Measurements from ENCODE around the gene PAEP. TPM values are rescaled to one million over a fixed set of nuclear protein-coding genes. Genes with fewer than 3 reads are reported as not detected.
"Not testable (repeated sequence)": the region's sequence is repeated elsewhere in the genome, so short reads cannot be mapped to it uniquely, and the experiment has no call there.

The PAEP gene
- total RNA-seq, 1 donor from 2014 or later, result not detected

DNA sequence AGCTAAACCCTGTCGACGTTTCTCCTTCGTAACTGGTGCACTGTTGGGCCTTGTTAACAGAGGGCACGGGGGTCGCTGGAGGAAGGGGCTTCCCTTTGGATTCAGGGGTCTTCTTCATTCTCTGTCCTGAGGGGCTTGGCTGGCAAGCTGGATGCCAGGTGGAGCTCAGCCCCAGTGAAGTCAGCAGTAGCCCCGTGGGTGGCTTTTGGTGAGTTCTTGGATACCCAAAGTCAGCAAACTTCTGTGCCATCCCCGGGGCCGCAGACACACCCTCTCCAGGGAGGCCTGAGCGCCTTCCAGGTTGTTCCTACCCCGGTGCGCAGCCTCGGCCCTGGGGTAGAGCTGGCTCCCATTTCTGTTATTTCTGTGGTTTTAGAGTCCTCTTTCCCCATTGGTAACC, 27.9 kb upstream of the PAEP start:
- TF ChIP-seq CTCF (IDR thresholded peaks at IDR 0.05), result no peak
- Mint-ChIP-seq H3K27ac (ENCODE audit: unreplicated experiment) (peak overlapping the region; percentile 73), H3K27me3 (ENCODE audit: low read depth) (peaks cover 10% of the 10 kb centered on the region), H3K4me1 (ENCODE audit: low read depth) (peaks cover 35% of the 10 kb centered on the region), H3K4me3 (ENCODE audit: unreplicated experiment) (no peak overlapping the region), H3K9me3 (ENCODE audit: low read depth) (peaks cover 7% of the 10 kb centered on the region), H3K36me3 (ENCODE audit: low read depth) (no peaks in the 10 kb centered on the region)
- DNase-seq (ENCODE audit: low spot score), result no peak

GRCh38 chr9:135534192-135534711, 27.3 kb upstream of the PAEP start:
- H3K4me3 Mint-ChIP-seq (ENCODE audit: unreplicated experiment), result peak overlapping the region; percentile 25
- peaks cover 35% of the 10 kb centered on the region for H3K4me1 Mint-ChIP-seq (ENCODE audit: low read depth)
- H3K9me3 Mint-ChIP-seq (ENCODE audit: low read depth), result not testable (repeated sequence)

GRCh38 chr9:135534826-135535225, 26.7 kb upstream of the PAEP start:
- Mint-ChIP-seq H3K27ac (ENCODE audit: unreplicated experiment) (peak overlapping the region; percentile 73), H3K27me3 (ENCODE audit: low read depth) (peaks cover 20% of the 10 kb centered on the region), H3K4me3 (ENCODE audit: unreplicated experiment) (peak overlapping the region; percentile 25), H3K4me1 (ENCODE audit: low read depth) (peaks cover 35% of the 10 kb centered on the region)
- not testable (repeated sequence) for H3K36me3 Mint-ChIP-seq (ENCODE audit: low read depth); H3K9me3 Mint-ChIP-seq (ENCODE audit: low read depth); DNase-seq (ENCODE audit: low spot score)

More at GRCh38 chr9:135534192-135534711, 27.3 kb upstream of the PAEP start:
- Mint-ChIP-seq H3K27ac (ENCODE audit: unreplicated experiment) (peak overlapping the region; percentile 73), H3K27me3 (ENCODE audit: low read depth) (peaks cover 16% of the 10 kb centered on the region)
- not testable (repeated sequence) for H3K36me3 Mint-ChIP-seq (ENCODE audit: low read depth); DNase-seq (ENCODE audit: low spot score)

GRCh38 chr9:135535631-135536030, 25.9 kb upstream of the PAEP start:
- peak overlapping the region; percentile 86 for H3K27ac Mint-ChIP-seq (ENCODE audit: unreplicated experiment)
- peak overlapping the region; percentile 41 for H3K4me3 Mint-ChIP-seq (ENCODE audit: unreplicated experiment)
- H3K27me3 Mint-ChIP-seq (ENCODE audit: low read depth), result peaks cover 23% of the 10 kb centered on the region
- not testable (repeated sequence) for H3K36me3 Mint-ChIP-seq (ENCODE audit: low read depth); H3K9me3 Mint-ChIP-seq (ENCODE audit: low read depth); DNase-seq (ENCODE audit: low spot score)
- H3K4me1 Mint-ChIP-seq (ENCODE audit: low read depth), result peaks cover 35% of the 10 kb centered on the region

- H3K4me1 Mint-ChIP-seq (ENCODE audit: low read depth), result peaks cover 35% of the 10 kb centered on the region
Measured at GRCh38 chr9:135536216-135536615, 25.3 kb upstream of the PAEP start.

DNA sequence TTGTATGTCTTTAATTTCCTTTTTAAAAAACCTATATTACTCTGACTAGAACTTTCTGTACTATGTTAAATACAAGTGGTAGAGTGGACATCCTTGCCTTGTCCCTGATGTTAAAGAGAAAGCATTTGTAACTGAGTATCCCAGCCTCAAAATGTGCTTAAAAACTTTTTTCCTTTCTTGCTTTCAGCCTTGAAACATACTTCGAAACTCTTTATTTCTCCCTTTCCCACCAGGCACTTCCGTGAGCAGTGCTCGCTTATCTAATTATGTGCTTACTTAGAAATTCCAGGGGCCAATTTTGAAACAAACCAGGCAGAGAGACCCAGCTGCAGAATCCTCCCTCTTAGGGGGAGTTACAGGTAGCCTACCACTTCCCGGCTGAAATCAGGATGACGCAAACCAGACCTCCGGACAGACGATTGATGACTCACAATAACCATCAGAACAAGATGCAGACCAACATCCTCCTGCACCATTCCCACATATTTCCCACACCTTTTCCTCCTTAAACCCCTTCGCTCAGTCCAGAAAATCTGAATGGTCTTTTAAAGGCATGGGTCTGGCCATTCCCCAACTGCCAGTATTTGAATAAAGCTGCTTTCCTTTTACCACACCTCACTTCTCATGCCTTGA, 18.2 kb upstream of the PAEP start:
- H3K9me3 Mint-ChIP-seq (ENCODE audit: low read depth); DNase-seq (ENCODE audit: low spot score); H3K4me1 Mint-ChIP-seq (ENCODE audit: low read depth); H3K36me3 Mint-ChIP-seq (ENCODE audit: low read depth); H3K4me3 Mint-ChIP-seq (ENCODE audit: unreplicated experiment): not testable (repeated sequence)
- Mint-ChIP-seq H3K27ac (ENCODE audit: unreplicated experiment) (peak overlapping the region; percentile 51), H3K27me3 (ENCODE audit: low read depth) (peaks cover 41% of the 10 kb centered on the region)

More at GRCh38 chr9:135536216-135536615, 25.3 kb upstream of the PAEP start:
- peak overlapping the region; percentile 25 for H3K4me3 Mint-ChIP-seq (ENCODE audit: unreplicated experiment)
- TF ChIP-seq CTCF (IDR thresholded peaks at IDR 0.05), result no peak
- peaks cover 2% of the 10 kb centered on the region for H3K36me3 Mint-ChIP-seq (ENCODE audit: low read depth)
- peaks cover 26% of the 10 kb centered on the region for H3K27me3 Mint-ChIP-seq (ENCODE audit: low read depth)
- peak overlapping the region; percentile 86 for H3K27ac Mint-ChIP-seq (ENCODE audit: unreplicated experiment)
- DNase-seq (ENCODE audit: low spot score), result no peak
- H3K9me3 Mint-ChIP-seq (ENCODE audit: low read depth), result peaks cover 3% of the 10 kb centered on the region

GRCh38 chr9:135544981-135545635, 16.4 kb upstream of the PAEP start:
- Mint-ChIP-seq H3K36me3 (ENCODE audit: low read depth) (peaks cover 5% of the 10 kb centered on the region), H3K27ac (ENCODE audit: unreplicated experiment) (no peak overlapping the region), H3K4me1 (ENCODE audit: low read depth) (peaks cover 5% of the 10 kb centered on the region), H3K9me3 (ENCODE audit: low read depth) (peaks cover 9% of the 10 kb centered on the region), H3K4me3 (ENCODE audit: unreplicated experiment) (no peak overlapping the region), H3K27me3 (ENCODE audit: low read depth) (peaks cover 25% of the 10 kb centered on the region)
- no peak for TF ChIP-seq CTCF (IDR thresholded peaks at IDR 0.05)
- DNase-seq (ENCODE audit: low spot score), result no peak

GRCh38 chr9:135545646-135546176, 15.8 kb upstream of the PAEP start, which contains the start of gene OBP2A:
TSS of gene OBP2A (plus strand) at chr9:135546126. CDS start at chr9:135546181, 55 bp downstream.
- H3K27me3 Mint-ChIP-seq (ENCODE audit: low read depth), result peaks cover 22% of the 10 kb centered on the region
- not testable (repeated sequence) for H3K9me3 Mint-ChIP-seq (ENCODE audit: low read depth); DNase-seq (ENCODE audit: low spot score); H3K4me1 Mint-ChIP-seq (ENCODE audit: low read depth); H3K27ac Mint-ChIP-seq (ENCODE audit: unreplicated experiment); H3K4me3 Mint-ChIP-seq (ENCODE audit: unreplicated experiment); H3K36me3 Mint-ChIP-seq (ENCODE audit: low read depth)

DNA sequence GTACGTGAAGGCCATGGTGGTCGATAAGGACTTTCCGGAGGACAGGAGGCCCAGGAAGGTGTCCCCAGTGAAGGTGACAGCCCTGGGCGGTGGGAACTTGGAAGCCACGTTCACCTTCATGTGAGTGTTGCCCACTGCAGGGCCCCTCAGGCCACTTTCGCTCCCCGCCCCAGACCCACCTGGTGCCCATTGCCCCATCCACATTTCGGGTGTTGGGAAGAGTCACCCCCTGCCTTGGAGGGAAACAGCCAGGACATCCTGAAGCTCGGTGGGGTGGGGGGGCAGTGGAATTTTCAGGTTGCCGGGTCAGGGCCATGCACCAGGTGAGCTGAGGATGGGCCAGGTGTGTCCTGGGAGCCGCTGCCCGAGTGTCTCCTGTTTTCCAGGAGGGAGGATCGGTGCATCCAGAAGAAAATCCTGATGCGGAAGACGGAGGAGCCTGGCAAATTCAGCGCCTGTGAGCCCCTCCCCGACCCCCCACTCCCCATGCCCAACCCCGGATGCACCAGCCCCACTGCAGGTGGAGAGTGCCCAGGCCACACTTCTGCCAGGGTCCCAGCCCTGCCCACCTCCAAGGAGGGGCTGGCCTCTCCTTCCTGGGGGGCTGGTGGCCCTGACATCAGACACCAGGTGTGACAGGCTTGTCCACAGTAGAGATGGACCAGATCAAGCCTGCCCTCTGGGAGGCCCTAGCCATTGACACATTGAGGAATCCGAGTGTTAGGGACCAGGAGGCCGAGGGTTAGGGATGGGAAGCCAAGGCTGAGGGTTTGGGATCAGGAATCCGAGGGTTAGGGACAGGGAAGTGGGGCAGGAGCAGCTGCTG, 14.6 kb upstream of the PAEP start:
- peaks cover 18% of the 10 kb centered on the region for H3K27me3 Mint-ChIP-seq (ENCODE audit: low read depth)
- not testable (repeated sequence) for H3K36me3 Mint-ChIP-seq (ENCODE audit: low read depth); H3K9me3 Mint-ChIP-seq (ENCODE audit: low read depth); H3K4me1 Mint-ChIP-seq (ENCODE audit: low read depth); H3K27ac Mint-ChIP-seq (ENCODE audit: unreplicated experiment); DNase-seq (ENCODE audit: low spot score); H3K4me3 Mint-ChIP-seq (ENCODE audit: unreplicated experiment)
